Astrocyte of the cerebellum (primary cell): ENCODE measurements around the gene LMAN1L.

Experiments
- DNase-seq: peaks from one replicate; pipeline ENCODE4 v3.0.0-alpha.2; 2011; ENCODE audit warnings: low read depth
- H3K4me3 ChIP-seq: 2 replicates; pipeline ENCODE4 v1.5.1; 2011; ENCODE audit warnings: mild to moderate bottlenecking, low read depth, low read length, moderate library complexity
- in situ Hi-C: cut with HindIII; loops from 2 replicates; pipeline ENCODE4 v1.10.0; 2017; ENCODE audit warnings: low sequenced_read_pairs
- TF ChIP-seq, protein P1 (sequence below): IDR thresholded peaks from 2 replicates; pipeline ENCODE4 v1.5.1; 2012; ENCODE audit warnings: low read length, low read depth, moderate library complexity, mild to moderate bottlenecking; ENCODE audit errors: missing control alignments

Gene LMAN1L

DNA sequence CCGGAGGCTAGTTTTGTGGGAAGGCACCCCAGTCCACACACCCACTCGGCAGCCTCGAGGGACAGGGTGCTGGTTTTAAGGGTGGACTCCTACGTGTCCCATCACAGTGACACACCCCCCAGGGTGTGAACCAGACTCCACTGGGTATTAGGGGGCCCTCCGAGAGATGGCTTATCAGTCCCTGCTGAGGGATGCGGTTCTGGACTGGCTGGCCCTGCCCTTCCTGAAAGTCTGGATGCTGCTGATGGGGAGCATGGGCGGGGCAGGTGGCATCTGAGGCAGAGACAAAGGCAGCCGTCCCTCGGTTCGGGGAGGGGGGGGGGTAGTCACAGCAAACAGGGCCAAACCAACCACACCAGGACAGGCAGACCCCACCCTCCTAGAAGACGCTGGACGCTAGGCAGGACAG lies 31.3 kb downstream of the LMAN1L start:
- no peak overlapping the region for H3K4me3 ChIP-seq
- TF ChIP-seq, protein P1, sequence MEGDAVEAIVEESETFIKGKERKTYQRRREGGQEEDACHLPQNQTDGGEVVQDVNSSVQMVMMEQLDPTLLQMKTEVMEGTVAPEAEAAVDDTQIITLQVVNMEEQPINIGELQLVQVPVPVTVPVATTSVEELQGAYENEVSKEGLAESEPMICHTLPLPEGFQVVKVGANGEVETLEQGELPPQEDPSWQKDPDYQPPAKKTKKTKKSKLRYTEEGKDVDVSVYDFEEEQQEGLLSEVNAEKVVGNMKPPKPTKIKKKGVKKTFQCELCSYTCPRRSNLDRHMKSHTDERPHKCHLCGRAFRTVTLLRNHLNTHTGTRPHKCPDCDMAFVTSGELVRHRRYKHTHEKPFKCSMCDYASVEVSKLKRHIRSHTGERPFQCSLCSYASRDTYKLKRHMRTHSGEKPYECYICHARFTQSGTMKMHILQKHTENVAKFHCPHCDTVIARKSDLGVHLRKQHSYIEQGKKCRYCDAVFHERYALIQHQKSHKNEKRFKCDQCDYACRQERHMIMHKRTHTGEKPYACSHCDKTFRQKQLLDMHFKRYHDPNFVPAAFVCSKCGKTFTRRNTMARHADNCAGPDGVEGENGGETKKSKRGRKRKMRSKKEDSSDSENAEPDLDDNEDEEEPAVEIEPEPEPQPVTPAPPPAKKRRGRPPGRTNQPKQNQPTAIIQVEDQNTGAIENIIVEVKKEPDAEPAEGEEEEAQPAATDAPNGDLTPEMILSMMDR = no peak
- in situ Hi-C loops = no loop called here
- no peak for DNase-seq

GRCh38 chr15:74844319-74845207 lies 31.9 kb downstream of the LMAN1L start:
- no peak for DNase-seq
- no peak overlapping the region for H3K4me3 ChIP-seq
- TF ChIP-seq, protein P1 = no peak
- in situ Hi-C loops = no loop called here

GRCh38 chr15:74845208-74845568 lies 32.6 kb downstream of the LMAN1L start:
- no peak overlapping the region for H3K4me3 ChIP-seq
- TF ChIP-seq, protein P1 = no peak
- in situ Hi-C loops = no loop called here
- no peak for DNase-seq

GRCh38 chr15:74845581-74845980 lies 32.9 kb downstream of the LMAN1L start:
- in situ Hi-C loops = no loop called here
- no peak for DNase-seq
- TF ChIP-seq, protein P1 = no peak
- no peak overlapping the region for H3K4me3 ChIP-seq

- TF ChIP-seq, protein P1 = no peak
- no peak for DNase-seq
- H3K4me3 ChIP-seq = no peak overlapping the region
- in situ Hi-C loops = no loop called here
Measured at GRCh38 chr15:74847432-74847831, 34.8 kb downstream of the LMAN1L start.

- no peak overlapping the region for H3K4me3 ChIP-seq
- in situ Hi-C loops = no loop called here
- DNase-seq = no peak
- TF ChIP-seq, protein P1 = no peak
Measured at GRCh38 chr15:74850393-74850792, 37.8 kb downstream of the LMAN1L start.
